Bronchial epithelial cell (primary cell): Measurements from ENCODE around the gene MMP25. TPM values are rescaled to one million over a fixed set of nuclear protein-coding genes. Genes with fewer than 3 reads are reported as not detected.

Experiments used
- DNase-seq: peaks from one replicate; pipeline ENCODE4 v3.0.0-alpha.2; 2010; ENCODE audit warnings: low read depth
- FAIRE-seq: peaks from 2 replicates; lab custom pipeline; 2011; peaks lifted over from hg19 to GRCh38; lab: Jason Lieb, UNC
- H3K27me3 ChIP-seq: 2 replicates; pipeline ENCODE4 v1.5.1; 2011; ENCODE audit warnings: low read length; ENCODE audit not compliant: control insufficient read depth, insufficient read depth
- H3K36me3 ChIP-seq: 2 replicates; pipeline ENCODE4 v1.5.1; 2011; ENCODE audit warnings: low read length; ENCODE audit not compliant: control insufficient read depth, insufficient read depth
- H3K4me3 ChIP-seq: 2 replicates; pipeline ENCODE4 v1.5.1; 2011; ENCODE audit warnings: mild to moderate bottlenecking, low read depth, low read length, control low read depth
- CTCF ChIP-seq: IDR thresholded peaks from 2 replicates; pipeline ENCODE4 v1.5.1; 2011; ENCODE audit warnings: mild to moderate bottlenecking, moderate library complexity, low read length, control low read depth, inconsistent platforms; ENCODE audit not compliant: insufficient read depth, severe bottlenecking
- total RNA-seq: library from RNA; depleted of rRNA; stranded (reverse); fragments of >200 nt; gene quantifications from 2 replicates; pipeline ENCODE4 v1.2.1, GENCODE V29; 2014

The MMP25 gene
- total RNA-seq, 1 donor from 2014 or later = under 0.01 TPM

GRCh38 chr16:3004319-3004718 is 42.0 kb upstream of the MMP25 start:
- FAIRE-seq = no peak
- H3K4me3 ChIP-seq = peak overlapping the region; percentile 47

GRCh38 chr16:3004781-3005284 is 41.5 kb upstream of the MMP25 start:
- DNase-seq = no peak
- Histone ChIP-seq H3K27me3 (no peaks in the 10 kb centered on the region), H3K4me3 (peak overlapping the region; percentile 47), H3K36me3 (peaks cover 2% of the 10 kb centered on the region)
- no peak for FAIRE-seq
- no peak for TF ChIP-seq CTCF

More at GRCh38 chr16:3004319-3004718, 42.0 kb upstream of the MMP25 start:
- Histone ChIP-seq H3K36me3 (peaks cover 2% of the 10 kb centered on the region), H3K27me3 (no peaks in the 10 kb centered on the region)
- DNase-seq = no peak
- TF ChIP-seq CTCF = no peak

GRCh38 chr16:3007059-3007956 is 39.1 kb upstream of the MMP25 start:
- H3K36me3 ChIP-seq = peaks cover 2% of the 10 kb centered on the region
- no peak overlapping the region for H3K4me3 ChIP-seq
- no peak for DNase-seq
- no peak for TF ChIP-seq CTCF
- H3K27me3 ChIP-seq = peaks cover 3% of the 10 kb centered on the region
- no peak for FAIRE-seq

GRCh38 chr16:3007957-3008689 is 38.2 kb upstream of the MMP25 start:
- Histone ChIP-seq H3K4me3 (no peak overlapping the region), H3K36me3 (peaks cover 2% of the 10 kb centered on the region), H3K27me3 (peaks cover 4% of the 10 kb centered on the region)
- FAIRE-seq (no peak), DNase-seq (no peak)
- TF ChIP-seq CTCF = no peak

- no peak overlapping the region for H3K4me3 ChIP-seq
- FAIRE-seq (no peak), DNase-seq (no peak)
- peaks cover 2% of the 10 kb centered on the region for H3K36me3 ChIP-seq
- no peak for TF ChIP-seq CTCF
- H3K27me3 ChIP-seq = peaks cover 5% of the 10 kb centered on the region
Measured at GRCh38 chr16:3008690-3009037, 37.7 kb upstream of the MMP25 start.
